Left ventricle myocardium inferior (tissue), 1 donor: Measurements from ENCODE around the gene RTL9. TPM values are rescaled to one million over a fixed set of nuclear protein-coding genes. Genes with fewer than 3 reads are reported as not detected.
"Not testable (repeated sequence)": the region's sequence is repeated elsewhere in the genome, so short reads cannot be mapped to it uniquely, and the experiment has no call there.

Source experiments
- DNase-seq: peaks from one replicate; pipeline ENCODE4 v3.0.0-alpha.2; 2020
- H3K27ac ChIP-seq: fragments of 200-600 bp; replicated peaks from 2 replicates; pipeline ENCODE4 v1.8.0; 2021
- H3K27me3 ChIP-seq: fragments of 200-600 bp; 2 replicates; pipeline ENCODE4 v1.8.0; 2021; ENCODE audit warnings: low read depth
- H3K36me3 ChIP-seq: fragments of 200-600 bp; 2 replicates; pipeline ENCODE4 v1.8.0; 2021
- H3K4me1 ChIP-seq: fragments of 200-600 bp; 2 replicates; pipeline ENCODE4 v1.8.0; 2021
- H3K4me3 ChIP-seq: fragments of 200-600 bp; 2 replicates; pipeline ENCODE4 v1.8.0; 2021; ENCODE audit warnings: mild to moderate bottlenecking, moderate library complexity
- H3K9me3 ChIP-seq: fragments of 200-600 bp; replicated peaks from 2 replicates; pipeline ENCODE4 v1.8.0; 2021
- intact Hi-C: fragments of 100-400 bp; cut with micrococcal nuclease; formaldehyde crosslinking; loops from one replicate; pipeline ENCODE4 v1.11.0; 2022
- total RNA-seq: library from RNA; stranded (reverse); fragmentation: NEBNext Ultra II Directional; extraction: Animal tissue kit (Norgen Biotek cat#: 25700); gene quantifications from one replicate; pipeline ENCODE4 v1.2.1, GENCODE V29; 2021
- TF ChIP-seq, protein P1 (sequence below): fragments of 200-600 bp; IDR thresholded peaks from 2 replicates; pipeline ENCODE4 v1.8.0; 2021; ENCODE audit warnings: antibody characterized with exemption, mild to moderate bottlenecking, borderline replicate concordance
- donor health status: DM: no; HTN: yes; CAD: no; lungs with severe emphysema.

RTL9 gene
- total RNA-seq, 1 donor from 2014 or later, result 0.66 TPM

DNA sequence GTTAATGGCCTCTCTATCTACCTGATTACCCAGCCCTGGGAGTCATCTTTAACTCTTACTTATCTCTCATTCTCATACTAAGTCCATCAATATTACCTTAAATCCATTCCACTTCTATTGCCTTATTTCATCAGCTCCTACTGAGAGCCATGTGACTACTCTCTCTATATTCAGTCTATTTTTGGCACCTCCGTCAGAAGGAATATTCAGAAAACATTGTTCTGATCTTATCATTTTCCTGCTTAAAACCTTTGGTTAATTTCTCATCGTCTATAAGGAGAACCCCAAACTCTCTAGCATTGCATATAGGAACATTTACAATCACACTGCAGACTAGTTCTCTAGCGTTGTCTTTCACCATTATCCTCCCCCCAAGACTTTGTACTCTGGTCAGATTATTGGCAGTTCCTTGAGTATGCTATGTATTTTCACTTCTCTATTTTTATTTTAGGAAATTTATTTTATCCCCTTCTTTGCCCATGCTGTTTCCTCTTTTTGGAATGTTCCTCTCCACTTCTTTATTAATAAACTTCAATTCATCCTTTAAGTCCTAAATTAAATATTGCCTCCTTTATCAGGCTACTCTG lies 27.1 kb upstream of the RTL9 start:
- Histone ChIP-seq H3K4me1 (no peaks in the 10 kb centered on the region), H3K4me3 (no peak overlapping the region), H3K36me3 (no peaks in the 10 kb centered on the region), H3K27ac (no peak overlapping the region), H3K9me3 (no peaks in the 10 kb centered on the region), H3K27me3 (no peaks in the 10 kb centered on the region)
- intact Hi-C loops, result no loop called here
- TF ChIP-seq, protein P1, sequence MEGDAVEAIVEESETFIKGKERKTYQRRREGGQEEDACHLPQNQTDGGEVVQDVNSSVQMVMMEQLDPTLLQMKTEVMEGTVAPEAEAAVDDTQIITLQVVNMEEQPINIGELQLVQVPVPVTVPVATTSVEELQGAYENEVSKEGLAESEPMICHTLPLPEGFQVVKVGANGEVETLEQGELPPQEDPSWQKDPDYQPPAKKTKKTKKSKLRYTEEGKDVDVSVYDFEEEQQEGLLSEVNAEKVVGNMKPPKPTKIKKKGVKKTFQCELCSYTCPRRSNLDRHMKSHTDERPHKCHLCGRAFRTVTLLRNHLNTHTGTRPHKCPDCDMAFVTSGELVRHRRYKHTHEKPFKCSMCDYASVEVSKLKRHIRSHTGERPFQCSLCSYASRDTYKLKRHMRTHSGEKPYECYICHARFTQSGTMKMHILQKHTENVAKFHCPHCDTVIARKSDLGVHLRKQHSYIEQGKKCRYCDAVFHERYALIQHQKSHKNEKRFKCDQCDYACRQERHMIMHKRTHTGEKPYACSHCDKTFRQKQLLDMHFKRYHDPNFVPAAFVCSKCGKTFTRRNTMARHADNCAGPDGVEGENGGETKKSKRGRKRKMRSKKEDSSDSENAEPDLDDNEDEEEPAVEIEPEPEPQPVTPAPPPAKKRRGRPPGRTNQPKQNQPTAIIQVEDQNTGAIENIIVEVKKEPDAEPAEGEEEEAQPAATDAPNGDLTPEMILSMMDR, result no peak
- no peak for DNase-seq

GRCh38 chrX:110333458-110333857 lies 25.2 kb upstream of the RTL9 start:
- H3K4me3 ChIP-seq, DNase-seq, H3K27ac ChIP-seq, H3K27me3 ChIP-seq, H3K9me3 ChIP-seq, H3K4me1 ChIP-seq, H3K36me3 ChIP-seq, intact Hi-C loops: not testable (repeated sequence)

- no peaks in the 10 kb centered on the region for H3K36me3 ChIP-seq
- H3K9me3 ChIP-seq, result no peaks in the 10 kb centered on the region
- no peak for DNase-seq
- H3K27ac ChIP-seq, result no peak overlapping the region
- intact Hi-C loops, result no loop called here
- no peak overlapping the region for H3K4me3 ChIP-seq
- TF ChIP-seq, protein P1, result no peak
- no peaks in the 10 kb centered on the region for H3K4me1 ChIP-seq
- no peaks in the 10 kb centered on the region for H3K27me3 ChIP-seq
Observed at GRCh38 chrX:110338935-110339334, 19.7 kb upstream of the RTL9 start.

DNA sequence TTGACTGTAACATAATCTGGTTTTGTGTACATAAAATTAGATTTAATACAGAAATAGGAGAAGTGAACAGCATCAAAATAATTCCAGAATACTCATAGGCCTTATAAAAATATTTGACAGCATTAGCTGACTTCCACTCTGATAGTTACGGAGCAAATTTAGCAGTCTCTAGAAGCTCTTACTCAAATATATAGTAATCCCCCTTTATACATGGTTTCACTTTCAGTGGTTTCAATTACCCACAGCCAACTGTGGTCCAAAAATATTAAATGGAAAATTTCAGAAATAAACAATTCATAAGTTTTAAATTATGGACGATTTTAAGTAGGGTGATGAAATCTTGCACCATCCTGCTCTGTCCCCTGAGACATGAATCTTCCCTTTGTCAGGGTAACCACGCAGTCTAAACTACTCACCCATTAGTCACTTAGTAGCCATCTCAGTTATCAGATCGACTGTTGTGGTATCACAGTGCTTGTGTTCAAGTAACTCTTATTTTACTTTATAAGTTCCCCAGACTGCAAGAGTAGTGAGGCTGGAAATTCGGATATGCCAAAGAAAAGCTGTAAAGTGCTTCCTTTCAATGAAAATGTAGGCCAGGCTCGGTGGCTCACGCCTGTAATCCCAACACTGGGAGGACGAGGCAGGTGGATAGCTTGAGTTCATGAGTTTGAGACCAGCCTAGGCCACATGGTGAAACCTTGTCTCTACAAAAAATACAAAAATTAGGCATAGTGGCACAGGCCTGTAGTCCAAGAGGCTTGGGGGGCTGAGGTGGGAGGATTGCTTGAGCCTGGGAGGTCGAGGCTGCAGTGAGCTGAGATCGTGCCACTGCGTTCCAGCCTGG lies 17.2 kb upstream of the RTL9 start:
- no peaks in the 10 kb centered on the region for H3K9me3 ChIP-seq
- intact Hi-C loops, result no loop called here
- TF ChIP-seq, protein P1, result no peak
- H3K27ac ChIP-seq, result no peak overlapping the region
- no peaks in the 10 kb centered on the region for H3K4me1 ChIP-seq
- H3K27me3 ChIP-seq, result no peaks in the 10 kb centered on the region
- no peaks in the 10 kb centered on the region for H3K36me3 ChIP-seq
- no peak for DNase-seq
- no peak overlapping the region for H3K4me3 ChIP-seq

DNA sequence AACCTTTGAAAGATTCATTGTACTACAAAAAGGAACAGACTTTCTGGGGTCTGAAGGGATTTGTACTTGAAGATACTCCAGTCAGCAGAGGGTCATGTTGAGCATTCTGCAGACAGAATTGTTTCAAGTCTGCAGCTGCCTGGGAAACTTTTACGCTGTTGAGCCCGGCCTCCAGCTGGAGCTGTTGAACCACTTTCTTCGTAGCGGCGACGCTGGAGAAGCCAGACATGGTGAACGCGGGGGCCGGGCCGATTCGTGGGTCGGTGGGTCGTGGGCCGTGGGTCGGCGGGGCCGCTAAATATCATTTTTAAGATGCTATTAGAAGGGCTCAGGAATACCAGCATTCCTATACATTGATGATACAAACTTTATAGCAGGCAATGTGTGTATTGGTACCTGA lies 12.0 kb upstream of the RTL9 start:
- intact Hi-C loops, result no loop called here
- H3K4me1 ChIP-seq, result no peaks in the 10 kb centered on the region
- no peaks in the 10 kb centered on the region for H3K36me3 ChIP-seq
- DNase-seq, result peak; percentile 14
- no peaks in the 10 kb centered on the region for H3K27me3 ChIP-seq
- H3K27ac ChIP-seq, result no peak overlapping the region
- no peaks in the 10 kb centered on the region for H3K9me3 ChIP-seq
- no peak overlapping the region for H3K4me3 ChIP-seq
- TF ChIP-seq, protein P1, result no peak

- no peaks in the 10 kb centered on the region for H3K9me3 ChIP-seq
- TF ChIP-seq, protein P1, result no peak
- H3K4me3 ChIP-seq, result no peak overlapping the region
- no peaks in the 10 kb centered on the region for H3K4me1 ChIP-seq
- DNase-seq, result no peak
- intact Hi-C loops, result no loop called here
- no peaks in the 10 kb centered on the region for H3K27me3 ChIP-seq
- no peaks in the 10 kb centered on the region for H3K36me3 ChIP-seq
- H3K27ac ChIP-seq, result no peak overlapping the region
Observed at GRCh38 chrX:110359273-110359672, 625 bp downstream of the RTL9 start.
